Fibroblast of skin of scalp (primary cell): Measurements from ENCODE around the gene TFRC.
A peak's percentile ranks its signal among the peaks of the same experiment; 100 is the strongest.
"Not testable (repeated sequence)": the region's sequence is repeated elsewhere in the genome, so short reads cannot be mapped to it uniquely, and the experiment has no call there.

Source experiments
- DNase-seq: peaks from one replicate; pipeline ENCODE4 v3.0.0-alpha.2; 2013

Gene TFRC

GRCh38 chr3:196081002-196081833 is 672 bp downstream of the TFRC start:
- peak; percentile 31 for DNase-seq

- DNase-seq, result not testable (repeated sequence)
These were observed 1.6 kb downstream of the TFRC start for GRCh38 chr3:196080101-196080846.

GRCh38 chr3:196079682-196080081 is 2.2 kb downstream of the TFRC start:
- DNase-seq, result no peak

GRCh38 chr3:196075013-196075412 is 6.9 kb downstream of the TFRC start:
- no peak for DNase-seq

GRCh38 chr3:196073255-196073753 is 8.6 kb downstream of the TFRC start:
- peak; percentile 63 for DNase-seq

- DNase-seq, result no peak
These were observed 9.6 kb downstream of the TFRC start for GRCh38 chr3:196072313-196072712.

- not testable (repeated sequence) for DNase-seq
These were observed 13.1 kb downstream of the TFRC start for GRCh38 chr3:196068812-196069211.

- no peak for DNase-seq
These were observed 14.5 kb downstream of the TFRC start for GRCh38 chr3:196067439-196067838.

GRCh38 chr3:196063971-196064370 is 17.9 kb downstream of the TFRC start:
- no peak for DNase-seq

GRCh38 chr3:196063456-196063855 is 18.4 kb downstream of the TFRC start:
- no peak for DNase-seq

- no peak for DNase-seq
These were observed 18.8 kb downstream of the TFRC start for GRCh38 chr3:196063049-196063448.

- DNase-seq, result no peak
These were observed 21.1 kb downstream of the TFRC start for GRCh38 chr3:196060834-196061233.

- DNase-seq, result no peak
These were observed 24.0 kb downstream of the TFRC start for GRCh38 chr3:196057760-196058331.

- DNase-seq, result not testable (repeated sequence)
These were observed 25.5 kb downstream of the TFRC start for GRCh38 chr3:196056371-196056770.

GRCh38 chr3:196055683-196056270 is 26.1 kb downstream of the TFRC start:
- DNase-seq, result peak; percentile 4

GRCh38 chr3:196055240-196055639 is 26.6 kb downstream of the TFRC start:
- no peak for DNase-seq

- no peak for DNase-seq
These were observed 27.2 kb downstream of the TFRC start for GRCh38 chr3:196054661-196055060.

GRCh38 chr3:196053487-196053886 is 28.4 kb downstream of the TFRC start:
- DNase-seq, result no peak

GRCh38 chr3:196051282-196052076 is 30.4 kb downstream of the TFRC start:
- DNase-seq, result no peak

GRCh38 chr3:196050597-196050996 is 31.3 kb downstream of the TFRC start:
- no peak for DNase-seq

GRCh38 chr3:196049653-196050052 is 32.2 kb downstream of the TFRC start:
- no peak for DNase-seq
